HG02642 (cell line): Measurements from ENCODE around the gene BTNL8.
A peak's percentile ranks its signal among the peaks of the same experiment; 100 is the strongest.

Source experiments
- ATAC-seq: cut with Tn5 transposase; IDR thresholded peaks from one replicate; pipeline ENCODE4 v1.9.1; 2021; ENCODE audit warnings: mild to moderate bottlenecking; ENCODE audit not compliant: unreplicated experiment, poor library complexity

Gene BTNL8

GRCh38 chr5:180950291-180950949 lies 51.5 kb downstream of the BTNL8 start:
- no peak for ATAC-seq

GRCh38 chr5:180959661-180960060 lies 60.7 kb downstream of the BTNL8 start:
- ATAC-seq: no peak

GRCh38 chr5:180960209-180960608 lies 61.2 kb downstream of the BTNL8 start:
- no peak for ATAC-seq

- no peak for ATAC-seq
Observed at GRCh38 chr5:180969406-180969805, 70.4 kb downstream of the BTNL8 start.

- no peak for ATAC-seq
Observed at GRCh38 chr5:180970336-180970735, 71.4 kb downstream of the BTNL8 start.

GRCh38 chr5:180970875-180971274 lies 71.9 kb downstream of the BTNL8 start:
- no peak for ATAC-seq

GRCh38 chr5:180974612-180975315 lies 75.8 kb downstream of the BTNL8 start:
- ATAC-seq: peak; percentile 18

GRCh38 chr5:180975338-180975737 lies 76.4 kb downstream of the BTNL8 start:
- ATAC-seq: peak; percentile 89

GRCh38 chr5:180976518-180976917 lies 77.6 kb downstream of the BTNL8 start:
- no peak for ATAC-seq

GRCh38 chr5:180977852-180978251 lies 78.9 kb downstream of the BTNL8 start:
- no peak for ATAC-seq

GRCh38 chr5:180982008-180982741 lies 83.2 kb downstream of the BTNL8 start:
- ATAC-seq: no peak

GRCh38 chr5:180988016-180988415 lies 89.1 kb downstream of the BTNL8 start:
- no peak for ATAC-seq

- no peak for ATAC-seq
Observed at GRCh38 chr5:180988592-180988991, 89.6 kb downstream of the BTNL8 start, which contains the start of gene BTNL3. TSS of gene BTNL3 (plus strand) at chr5:180988846. CDS start at chr5:180989029, 183 bp downstream.

GRCh38 chr5:180990086-180990881 lies 91.3 kb downstream of the BTNL8 start:
- ATAC-seq: no peak

- no peak for ATAC-seq
Observed at GRCh38 chr5:180990882-180991242, 91.9 kb downstream of the BTNL8 start.
